GM21529 (cell line): ENCODE results near the gene CHD2.
"Not testable (repeated sequence)": the region's sequence is repeated elsewhere in the genome, so short reads cannot be mapped to it uniquely, and the experiment has no call there.

ENCODE experiments used
- ATAC-seq: cut with Tn5 transposase; IDR thresholded peaks from one replicate; pipeline ENCODE4 v1.9.1; 2021; ENCODE audit not compliant: unreplicated experiment

The CHD2 gene

GRCh38 chr15:92899948-92900730 lies at the start of gene CHD2:
TSS of gene CHD2 (plus strand) at chr15:92900324. CDS start at chr15:92901238, 914 bp downstream.
- peak; percentile 62 for ATAC-seq

GRCh38 chr15:92853222-92853621 lies 46.9 kb upstream of the CHD2 start:
- ATAC-seq = no peak

GRCh38 chr15:92861742-92862141 lies 38.4 kb upstream of the CHD2 start:
- no peak for ATAC-seq

- no peak for ATAC-seq
These were observed 35.9 kb upstream of the CHD2 start for GRCh38 chr15:92864127-92864814.

GRCh38 chr15:92869263-92869940 lies 30.7 kb upstream of the CHD2 start:
- ATAC-seq = no peak

- ATAC-seq = no peak
These were observed 30.0 kb upstream of the CHD2 start for GRCh38 chr15:92870010-92870591.

- not testable (repeated sequence) for ATAC-seq
These were observed 27.2 kb upstream of the CHD2 start for GRCh38 chr15:92872967-92873366.

GRCh38 chr15:92877000-92877399 lies 23.1 kb upstream of the CHD2 start:
- ATAC-seq = no peak

GRCh38 chr15:92877416-92877815 lies 22.7 kb upstream of the CHD2 start:
- no peak for ATAC-seq

GRCh38 chr15:92878593-92879053 lies 21.5 kb upstream of the CHD2 start:
- ATAC-seq = no peak

- ATAC-seq = no peak
These were observed 20.0 kb upstream of the CHD2 start for GRCh38 chr15:92879949-92880725.

GRCh38 chr15:92880796-92881195 lies 19.3 kb upstream of the CHD2 start:
- ATAC-seq = no peak

- ATAC-seq = no peak
These were observed 18.8 kb upstream of the CHD2 start for GRCh38 chr15:92881211-92881754.

GRCh38 chr15:92881802-92882696 lies 18.1 kb upstream of the CHD2 start:
- ATAC-seq = peak; percentile 96

GRCh38 chr15:92882697-92883162 lies 17.4 kb upstream of the CHD2 start:
- ATAC-seq = peak; percentile 58

GRCh38 chr15:92883163-92883875 lies 16.8 kb upstream of the CHD2 start:
- no peak for ATAC-seq

GRCh38 chr15:92883876-92884435 lies 16.2 kb upstream of the CHD2 start:
- no peak for ATAC-seq
